ENCODE results near the gene SLC26A9.

SLC26A9 gene

DNA sequence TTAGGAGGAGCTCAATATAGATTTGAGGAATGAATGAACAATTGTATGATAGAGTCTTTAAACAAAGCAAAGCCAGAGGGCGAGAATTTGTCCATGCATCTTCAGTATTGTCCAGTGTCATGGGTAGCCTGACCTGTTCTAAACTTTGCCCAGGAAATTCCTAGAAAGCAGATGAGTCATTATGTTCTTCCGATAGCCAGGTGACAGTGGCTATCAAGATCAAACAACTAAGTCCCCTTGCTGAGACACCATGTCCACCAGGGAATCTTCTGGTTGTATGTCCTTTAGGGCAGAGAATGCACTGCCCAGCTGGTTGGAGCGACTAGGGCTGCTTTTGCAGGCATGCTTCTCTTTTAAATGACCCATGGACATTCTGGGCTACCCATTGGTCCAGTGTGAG lies 1.8 kb upstream of the SLC26A9 start:
- DNase-seq = no peak

DNA sequence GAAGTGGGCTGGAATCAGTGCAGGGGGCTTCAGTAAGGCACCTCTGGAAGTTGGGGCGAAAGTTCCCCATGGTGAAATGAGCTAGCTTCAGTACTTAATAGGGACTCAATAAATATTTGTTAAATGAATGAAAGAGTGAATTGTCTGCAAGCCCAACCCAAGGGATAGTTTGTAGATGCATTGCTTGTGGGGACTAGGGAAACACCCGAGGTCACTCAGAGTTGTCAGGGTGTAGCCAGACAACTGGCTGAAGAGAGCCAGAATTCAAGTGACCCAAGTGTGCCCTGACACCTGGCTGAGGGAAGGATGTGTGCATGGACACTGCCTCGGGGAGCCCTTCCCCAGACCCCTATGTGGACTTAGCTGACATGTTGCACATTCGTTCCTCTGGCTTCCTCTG lies 1.3 kb upstream of the SLC26A9 start:
- DNase-seq = no peak

DNA sequence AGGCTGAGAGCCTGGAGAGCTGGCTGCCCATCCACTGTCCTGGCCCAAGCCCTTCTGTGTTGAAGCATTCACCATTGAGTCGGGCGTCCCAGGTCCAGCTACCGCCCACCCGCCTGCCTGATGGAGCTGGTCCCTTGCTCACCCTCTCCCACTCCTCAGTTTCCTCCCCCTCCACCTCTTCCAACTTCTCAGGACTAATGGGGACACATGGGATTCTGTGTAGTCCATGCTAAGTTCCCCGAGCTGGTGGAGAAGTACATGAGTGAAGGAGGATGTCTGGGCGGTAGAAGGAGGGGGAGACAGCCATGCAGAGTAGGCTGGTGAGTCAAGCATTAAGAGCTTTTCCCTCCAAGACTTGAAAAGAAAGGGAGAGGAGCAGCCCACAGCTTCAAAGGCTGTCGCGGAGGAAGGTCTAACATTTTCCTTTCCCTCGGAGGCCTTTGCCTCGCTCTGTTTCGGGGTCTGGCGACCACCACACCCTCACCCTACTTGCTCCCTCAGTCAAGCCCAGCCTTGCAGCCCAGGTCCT lies 561 bp downstream of the SLC26A9 start:
- peak; percentile 12 for DNase-seq

DNA sequence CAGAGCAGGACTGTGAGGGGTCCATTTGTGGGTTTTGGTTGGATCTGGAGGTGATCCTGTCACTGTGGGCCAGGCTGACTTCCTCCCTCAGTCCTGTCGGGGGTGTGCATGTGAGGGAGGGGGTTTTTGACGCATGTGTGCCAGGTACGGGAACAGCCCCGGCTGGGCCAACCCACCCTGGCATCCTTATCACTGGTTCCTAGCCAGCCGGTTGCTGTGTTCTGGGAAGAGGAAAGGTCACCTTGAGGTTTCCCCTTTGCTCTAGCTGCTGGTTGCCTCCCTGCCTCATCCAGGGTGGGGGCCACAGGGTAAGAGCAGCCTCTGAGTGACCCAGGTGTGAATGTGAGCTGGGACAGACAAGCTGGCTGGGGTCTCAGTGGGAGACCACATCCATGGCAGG lies 2.5 kb downstream of the SLC26A9 start:
- no peak for DNase-seq

DNA sequence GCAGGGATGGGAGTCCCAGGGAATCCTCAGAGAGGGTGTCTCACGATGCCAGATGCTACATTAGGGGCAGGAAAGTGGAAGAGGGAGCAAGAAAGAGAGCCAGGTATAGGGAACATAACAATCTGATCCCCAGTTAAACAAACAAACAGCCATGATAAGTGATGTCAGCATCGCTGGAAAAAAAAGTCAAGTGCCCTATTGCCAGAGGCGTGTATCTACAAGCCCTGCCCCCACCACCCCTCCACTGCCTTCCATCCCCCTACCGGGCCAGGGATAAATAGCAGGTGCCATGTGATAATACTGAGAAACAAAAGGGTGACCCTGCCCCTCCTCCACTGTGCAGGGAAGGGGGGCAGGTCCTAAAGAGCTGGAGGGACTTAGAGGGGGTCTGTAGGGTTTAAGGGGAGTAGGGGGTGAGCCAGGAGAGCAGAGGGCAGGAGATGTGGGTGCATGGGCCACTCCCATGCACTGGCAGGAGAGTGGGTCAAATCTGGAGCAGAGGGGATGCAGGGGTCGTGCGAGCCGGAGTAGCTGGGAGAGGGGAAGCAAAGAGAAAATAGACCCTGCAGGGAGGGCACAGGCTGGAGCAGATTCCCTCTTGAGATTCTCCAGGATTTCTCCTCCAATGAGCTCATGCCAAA lies 3.4 kb downstream of the SLC26A9 start:
- no peak for DNase-seq

DNA sequence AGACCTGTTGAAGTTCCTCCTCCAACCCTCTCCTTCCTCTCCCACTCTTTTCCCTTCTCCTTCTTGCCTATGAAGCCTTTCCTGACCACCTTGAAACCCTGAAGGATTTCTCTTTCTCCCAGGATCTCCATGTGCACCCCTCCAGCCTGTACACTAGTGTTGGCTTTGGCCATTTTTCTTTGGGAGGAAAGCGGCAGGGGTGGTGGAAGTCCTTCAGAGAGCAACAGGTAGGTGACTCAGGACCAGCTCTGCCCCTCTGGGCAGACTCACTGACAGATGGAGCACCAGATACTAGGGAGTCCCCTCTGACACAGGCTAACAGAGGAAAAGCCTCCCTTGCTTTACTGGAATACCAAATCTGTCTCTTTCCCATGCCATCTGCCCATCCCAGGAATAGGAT lies 4.6 kb downstream of the SLC26A9 start:
- DNase-seq = no peak

DNA sequence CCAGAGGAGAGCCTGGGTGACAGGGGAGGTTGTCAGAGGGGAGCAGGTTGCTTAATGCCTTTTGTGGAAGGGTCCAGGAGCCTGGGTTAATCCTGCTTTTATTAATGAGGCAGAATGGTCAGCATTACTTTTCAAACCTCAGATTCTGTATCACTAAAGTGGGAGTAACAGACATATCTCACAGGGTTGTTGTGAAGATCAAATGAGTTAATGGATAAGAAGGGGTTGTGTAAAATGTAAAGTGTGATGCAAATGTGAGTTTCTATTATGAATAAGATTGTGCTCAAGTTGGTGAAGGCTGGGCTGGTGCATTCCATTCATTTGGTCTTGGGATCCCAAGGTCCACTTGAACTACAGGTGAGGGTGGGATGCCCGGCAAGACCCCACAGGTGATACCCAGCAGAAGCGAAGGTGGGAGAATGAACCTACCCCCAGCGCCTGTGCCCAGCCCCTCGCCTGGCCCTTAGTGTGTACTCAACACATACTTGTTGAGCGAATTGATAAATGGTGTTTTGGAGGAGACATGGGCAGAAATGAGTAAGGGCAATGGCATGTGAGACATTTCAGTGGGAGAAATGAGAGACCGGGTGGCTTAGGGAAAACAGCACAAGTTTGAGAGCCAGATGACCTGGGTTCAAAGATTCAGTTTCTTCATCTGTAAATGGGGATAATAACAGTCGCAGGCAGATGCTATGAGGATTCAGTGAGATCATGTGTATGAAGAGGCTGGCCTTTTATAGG lies 6.2 kb downstream of the SLC26A9 start:
- peak; percentile 91 for DNase-seq

DNA sequence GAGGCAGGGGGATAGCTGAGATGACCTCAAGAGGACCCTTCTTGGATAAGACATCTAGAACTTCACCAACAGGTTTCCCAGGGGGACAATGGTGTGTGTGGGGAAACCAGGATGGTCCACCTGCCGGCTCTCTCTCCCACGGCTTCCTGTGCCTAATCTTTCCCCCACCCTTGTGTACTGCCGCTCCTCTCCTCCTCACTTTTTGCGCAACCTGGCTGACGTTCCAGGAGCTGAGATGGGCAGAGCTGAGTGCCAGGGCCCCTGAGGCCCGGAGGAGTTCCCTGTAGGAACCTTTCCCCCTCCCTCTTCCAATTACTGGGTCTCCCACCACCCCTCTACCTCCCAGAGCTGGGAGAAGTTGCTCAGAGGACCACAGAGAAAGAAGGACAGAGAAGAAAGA lies 6.9 kb downstream of the SLC26A9 start:
- DNase-seq = no peak

DNA sequence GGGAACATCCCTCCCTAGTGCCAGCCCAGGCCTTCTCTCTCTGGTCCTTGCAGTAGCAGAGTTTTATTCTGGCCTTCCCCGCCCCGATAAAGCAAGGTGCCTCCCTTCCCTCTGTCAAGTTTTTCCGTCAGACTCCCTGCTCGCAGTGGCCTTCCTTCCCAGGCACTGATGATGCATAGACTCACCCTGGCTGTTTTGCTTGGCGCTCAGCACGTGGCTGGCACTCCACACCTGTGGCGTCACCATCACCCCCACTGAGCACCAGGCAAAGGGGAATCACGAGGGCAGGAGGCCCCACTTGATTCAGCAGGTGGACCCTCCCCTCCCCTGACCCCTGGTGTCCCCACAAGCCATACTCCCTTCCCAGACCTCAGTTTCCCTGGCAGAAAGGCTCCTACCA lies 7.4 kb downstream of the SLC26A9 start:
- no peak for DNase-seq

DNA sequence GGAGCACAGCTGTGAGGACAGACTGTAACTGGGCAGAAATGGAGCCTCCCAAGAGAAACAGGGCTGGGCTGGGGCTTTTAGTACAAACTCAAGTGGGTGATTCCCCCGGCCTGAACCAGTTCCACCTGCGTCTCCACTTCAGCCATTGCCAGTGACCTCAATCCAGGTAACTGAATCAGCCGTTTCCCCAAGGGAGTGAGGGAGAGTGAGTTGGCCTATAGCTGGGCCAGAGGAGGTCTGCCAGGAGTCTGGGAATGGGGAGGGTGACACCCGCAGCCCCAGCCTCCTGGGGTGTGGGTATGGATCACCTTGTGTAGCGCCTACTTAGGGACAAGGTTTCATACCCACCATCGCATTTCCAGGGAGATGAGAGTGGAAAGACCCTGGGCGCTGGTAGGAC lies 8.5 kb downstream of the SLC26A9 start:
- no peak for DNase-seq

DNA sequence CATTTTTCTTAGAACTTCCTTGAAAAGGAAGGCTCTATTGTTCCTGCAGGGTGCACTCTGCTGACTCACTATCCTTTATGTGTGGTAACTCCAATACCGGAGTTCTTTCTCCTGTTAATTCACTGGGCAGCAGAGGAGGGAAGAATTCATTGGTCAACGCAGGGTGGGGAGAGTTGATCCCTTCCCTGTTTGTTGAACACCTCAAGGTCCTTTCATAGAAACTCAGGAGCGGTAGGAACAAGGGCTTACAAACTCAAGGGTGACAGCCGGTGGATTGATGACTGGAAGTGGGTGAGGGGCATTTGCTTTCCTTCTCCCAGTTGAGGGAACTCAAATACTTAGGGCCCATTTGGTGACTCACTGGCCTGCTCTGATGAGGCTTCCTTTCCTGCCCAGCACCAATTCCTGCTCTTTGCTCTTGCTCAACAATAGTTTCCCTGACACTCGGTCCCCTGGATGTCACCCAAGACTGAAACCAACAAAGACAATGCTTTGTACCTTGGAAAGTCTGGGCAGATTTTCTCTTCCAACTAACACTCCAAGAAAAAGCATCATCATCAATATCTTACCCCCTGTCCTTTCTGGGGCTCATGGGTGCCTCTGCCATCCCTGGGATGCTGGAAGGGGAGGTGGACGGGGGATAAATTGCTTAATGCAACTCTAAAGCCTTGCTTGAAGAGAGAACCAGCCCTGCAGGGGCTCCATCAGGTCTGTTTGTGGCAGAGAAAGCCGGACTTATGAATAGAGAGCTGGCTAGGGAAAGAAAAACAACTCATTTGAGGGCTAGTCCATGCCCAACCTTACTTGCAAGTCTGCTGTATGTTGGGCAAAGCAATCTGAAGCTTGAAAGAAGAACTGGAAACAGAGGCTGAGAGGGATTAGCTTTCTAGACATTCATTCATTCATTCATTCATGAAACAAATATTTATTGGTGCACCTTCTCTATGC lies 9.3 kb downstream of the SLC26A9 start:
- DNase-seq = peak; percentile 78

DNA sequence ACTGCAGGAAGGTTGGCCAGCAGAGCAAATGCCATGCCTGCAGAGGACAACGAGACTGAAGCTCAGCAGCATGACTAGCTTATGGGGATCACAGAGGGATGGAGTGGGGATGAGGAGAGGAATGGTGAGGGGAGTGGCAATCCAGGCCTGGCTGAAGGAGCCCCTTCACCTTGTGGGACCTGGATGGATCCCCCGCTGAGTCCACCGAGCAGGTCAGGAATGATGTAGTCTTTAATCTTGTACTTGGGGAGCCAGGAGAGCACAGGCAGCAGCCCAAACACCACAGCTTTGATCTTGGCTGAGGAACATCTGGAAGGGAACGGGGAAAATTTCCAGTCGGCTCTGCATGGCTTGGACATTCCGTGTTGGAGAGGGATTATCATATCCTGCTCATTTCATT lies 10.5 kb downstream of the SLC26A9 start:
- no peak for DNase-seq

DNA sequence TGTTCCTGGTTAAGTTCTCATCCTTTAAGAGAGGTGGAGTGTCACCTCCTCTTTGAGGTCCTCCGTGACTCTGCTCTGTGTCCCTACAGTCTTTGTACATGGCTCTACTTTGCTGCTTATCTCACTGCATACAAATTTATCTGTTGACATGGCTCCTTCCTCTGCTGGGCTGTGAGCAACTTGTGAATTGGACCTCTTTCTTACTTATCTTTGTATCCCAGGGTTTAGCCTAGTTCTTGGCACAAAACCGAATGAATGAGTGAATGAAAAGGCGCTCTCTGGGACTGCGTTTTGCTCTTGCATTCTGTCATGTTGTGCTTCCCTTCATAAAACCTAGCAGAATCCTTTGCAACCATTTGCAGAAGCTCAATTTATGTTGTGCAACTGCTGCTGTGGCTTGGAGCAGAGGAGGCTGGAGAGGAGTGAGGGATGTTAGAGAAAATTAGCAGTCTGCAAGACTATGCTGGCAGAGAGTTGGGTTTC lies 12.4 kb downstream of the SLC26A9 start:
- DNase-seq = no peak

DNA sequence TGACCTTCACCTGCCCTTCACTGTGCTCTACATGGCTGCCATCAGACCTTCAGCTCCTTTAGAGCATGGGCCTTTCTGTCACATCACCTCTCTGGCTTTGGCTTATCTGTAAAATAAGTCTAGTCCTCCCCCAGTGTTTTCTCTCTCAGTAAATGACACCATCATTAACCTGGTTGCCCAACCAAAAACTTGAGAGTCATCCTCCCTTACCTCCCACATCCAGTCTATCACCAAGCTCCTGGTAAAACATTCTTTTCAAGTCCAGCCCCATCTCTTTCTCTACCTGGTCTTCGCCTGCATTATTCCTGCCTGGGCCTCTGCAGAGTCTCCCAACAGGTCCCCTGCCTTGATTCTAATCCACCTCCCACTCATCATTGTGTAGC lies 13.1 kb downstream of the SLC26A9 start:
- DNase-seq = no peak

DNA sequence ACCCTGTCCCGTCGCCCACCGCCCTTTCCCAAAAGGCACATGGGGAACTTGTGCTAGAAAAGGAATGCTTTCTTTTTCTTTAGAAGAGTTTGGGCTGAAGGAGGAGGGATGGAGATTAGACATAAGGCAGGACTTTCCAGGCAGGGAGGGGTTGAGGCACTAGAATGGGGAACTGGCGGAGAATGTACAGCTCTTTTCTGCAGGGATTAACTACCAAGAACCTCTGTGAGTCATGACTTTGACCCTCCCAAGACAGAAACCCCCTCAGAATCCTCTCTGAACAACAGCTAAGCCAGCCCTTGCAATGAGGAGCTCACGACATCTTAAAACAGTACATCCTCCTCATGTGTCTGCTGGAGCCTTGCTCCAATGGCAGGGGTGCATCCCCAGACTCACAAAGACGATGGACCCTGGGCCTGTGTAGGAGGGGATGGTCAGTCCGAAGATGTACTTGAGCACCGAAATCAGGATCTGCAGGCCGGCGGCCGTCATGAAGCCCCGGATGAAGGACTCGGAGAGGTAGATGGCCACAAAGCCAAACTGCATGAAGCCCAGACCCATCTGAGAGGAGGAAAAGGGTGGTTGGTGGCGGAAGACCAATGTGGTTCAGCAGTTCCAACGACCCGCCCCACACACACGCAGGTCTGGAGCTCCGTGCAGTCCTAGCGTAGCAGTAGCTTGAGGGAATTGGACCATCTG lies 13.6 kb downstream of the SLC26A9 start:
- DNase-seq = no peak

DNA sequence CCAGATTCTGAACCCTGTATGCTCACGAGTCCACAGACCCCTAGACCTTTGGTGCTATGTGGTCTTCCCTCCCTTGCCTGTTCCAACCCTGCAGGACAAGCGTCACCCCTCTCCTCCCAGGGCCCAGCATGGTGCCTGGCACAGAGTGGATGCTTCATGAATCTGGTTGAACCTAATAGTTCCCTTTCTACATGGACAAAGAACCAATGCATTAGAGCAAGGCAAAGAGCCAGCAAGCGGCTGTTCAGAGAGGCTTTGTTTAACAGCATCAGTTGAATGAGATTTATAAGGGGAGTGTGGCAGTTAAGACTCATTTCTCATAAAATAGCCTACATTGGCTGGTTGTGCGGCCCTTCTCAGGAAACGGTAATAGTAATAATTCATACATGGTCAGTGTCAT lies 14.9 kb downstream of the SLC26A9 start:
- DNase-seq = no peak

DNA sequence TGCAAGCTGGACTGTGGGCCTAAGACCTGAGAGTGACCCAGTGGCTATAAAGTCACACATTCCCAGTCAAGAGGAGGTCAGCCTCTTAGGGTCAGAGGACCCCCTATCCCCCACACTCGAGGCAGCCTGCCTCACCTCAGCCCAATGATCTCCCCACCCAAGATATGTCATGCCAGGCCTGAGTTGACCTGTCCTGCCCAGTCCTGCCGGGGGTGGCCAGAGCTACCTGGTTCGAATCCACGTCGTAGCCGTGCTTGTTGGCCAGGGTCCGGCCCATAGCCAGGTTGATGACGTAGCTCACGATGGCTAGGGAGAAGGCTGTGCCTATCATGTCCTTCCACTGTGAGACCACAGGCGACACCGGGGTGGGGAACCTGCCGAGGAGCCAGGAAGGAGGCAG lies 15.6 kb downstream of the SLC26A9 start:
- no peak for DNase-seq

DNA sequence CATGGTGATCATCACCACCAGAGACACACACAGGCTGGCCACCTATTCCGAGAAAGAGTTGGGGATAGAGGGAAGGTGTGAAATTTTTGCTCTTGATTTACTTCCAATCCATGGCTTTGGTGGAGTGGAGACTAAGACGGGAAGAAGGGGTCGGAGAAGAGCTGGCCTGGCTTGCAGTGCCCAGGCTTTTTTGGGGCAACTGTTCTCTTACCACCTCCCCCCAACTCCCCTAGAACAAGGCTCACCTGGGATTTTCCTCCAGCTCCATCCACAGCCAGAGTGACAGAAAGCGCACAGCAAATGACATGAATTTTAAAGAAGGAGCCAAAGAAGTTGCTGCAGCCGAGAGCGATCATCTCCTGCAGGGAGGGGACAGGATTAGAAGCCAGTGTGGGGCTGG lies 16.0 kb downstream of the SLC26A9 start:
- no peak for DNase-seq

DNA sequence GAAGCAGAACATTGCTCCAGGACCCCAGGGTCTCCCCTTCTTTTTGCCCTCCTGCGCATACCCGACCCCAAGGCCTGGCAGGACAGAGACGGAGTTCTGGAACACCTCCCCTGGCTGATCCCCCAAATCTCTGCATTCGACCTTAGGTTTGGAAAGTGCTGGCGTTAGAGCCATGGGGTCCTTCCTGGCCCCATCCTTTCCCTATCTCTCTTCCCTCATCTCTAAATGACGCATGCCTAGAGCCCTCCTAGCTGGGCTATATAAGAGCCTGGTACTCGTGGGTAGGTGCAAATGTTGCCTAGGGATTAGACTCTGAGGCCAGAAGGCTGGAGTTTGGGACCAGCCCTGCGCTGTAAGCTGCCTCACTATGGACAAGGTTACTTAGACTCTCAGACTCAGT lies 16.6 kb downstream of the SLC26A9 start:
- DNase-seq = no peak

DNA sequence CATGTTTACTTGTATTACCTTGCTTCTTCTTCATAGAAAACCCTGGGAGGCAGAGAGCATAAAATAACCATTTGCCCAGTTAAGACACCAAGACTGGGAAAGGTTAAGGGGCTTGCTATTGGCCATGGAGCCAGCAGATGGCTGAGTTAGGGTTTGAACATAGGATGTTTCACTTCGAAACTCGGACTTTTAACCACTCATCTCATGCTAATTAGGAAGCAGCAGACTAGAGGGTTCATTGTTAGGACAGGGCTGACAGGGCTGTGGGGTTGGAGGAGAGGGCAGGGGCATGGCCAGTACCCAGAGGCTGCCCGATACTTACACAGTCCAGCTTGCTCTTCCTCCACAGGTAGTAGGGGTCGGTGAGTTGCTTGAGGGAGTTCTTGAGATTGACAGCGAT lies 17.0 kb downstream of the SLC26A9 start:
- no peak for DNase-seq

DNA sequence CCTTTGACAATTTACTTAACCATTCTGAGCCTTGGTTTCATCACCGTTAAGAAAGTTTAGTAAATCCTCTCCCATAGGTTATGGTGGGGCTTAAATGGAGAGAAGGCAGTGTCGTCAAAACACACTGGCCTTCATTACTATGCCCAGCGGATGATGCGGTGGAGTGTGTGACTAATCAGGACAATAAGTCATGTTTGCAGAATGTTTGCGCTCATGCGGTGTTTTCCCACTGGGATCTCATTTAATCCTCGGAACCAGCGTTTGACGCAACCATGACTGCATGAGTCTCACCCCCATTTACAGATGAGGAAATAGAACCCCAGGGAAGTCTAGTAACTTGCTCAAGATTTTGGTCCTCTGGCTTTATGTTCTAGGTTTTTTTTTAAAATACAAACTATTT lies 17.5 kb downstream of the SLC26A9 start:
- DNase-seq = peak; percentile 93

DNA sequence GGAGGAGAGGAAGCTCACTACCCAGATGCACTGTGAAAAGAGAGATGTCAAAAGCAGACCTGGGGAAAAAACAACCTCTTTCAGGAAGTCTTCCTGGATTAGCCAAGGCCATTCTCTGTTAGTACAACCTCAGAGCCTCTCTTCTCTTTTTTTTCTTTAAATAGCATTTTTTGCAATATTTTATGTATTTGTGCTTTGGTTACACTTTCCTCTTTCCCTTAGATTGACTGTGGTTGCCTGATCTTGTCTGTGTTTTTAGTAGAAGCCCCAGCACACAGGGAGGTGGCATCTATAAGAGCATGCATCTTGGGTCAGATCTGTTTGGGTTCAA lies 18.8 kb downstream of the SLC26A9 start:
- DNase-seq = no peak
